GM18951 (cell line): ENCODE results near the gene GCFC2.
A peak's percentile ranks its signal among the peaks of the same experiment; 100 is the strongest.

Experiments
- POLR2A ChIP-seq: IDR thresholded peaks from 4 replicates; pipeline ENCODE4 v1.6.1; 2011; ENCODE audit warnings: mild to moderate bottlenecking; ENCODE audit not compliant: insufficient read length, insufficient read depth; ENCODE audit errors: extremely low read depth
- in situ Hi-C: fragments of 300-500 bp; cut with MboI; formaldehyde crosslinking; loops from one replicate; pipeline ENCODE4 v1.12.0; 2022; ENCODE audit warnings: low sequenced_read_pairs, mixed read lengths, inconsistent platforms; ENCODE audit not compliant: unreplicated experiment

GCFC2 gene

GRCh38 chr2:75666911-75667310, 43.8 kb downstream of the GCFC2 start:
- TF ChIP-seq POLR2A: no peak
- in situ Hi-C loops: no loop called here

DNA sequence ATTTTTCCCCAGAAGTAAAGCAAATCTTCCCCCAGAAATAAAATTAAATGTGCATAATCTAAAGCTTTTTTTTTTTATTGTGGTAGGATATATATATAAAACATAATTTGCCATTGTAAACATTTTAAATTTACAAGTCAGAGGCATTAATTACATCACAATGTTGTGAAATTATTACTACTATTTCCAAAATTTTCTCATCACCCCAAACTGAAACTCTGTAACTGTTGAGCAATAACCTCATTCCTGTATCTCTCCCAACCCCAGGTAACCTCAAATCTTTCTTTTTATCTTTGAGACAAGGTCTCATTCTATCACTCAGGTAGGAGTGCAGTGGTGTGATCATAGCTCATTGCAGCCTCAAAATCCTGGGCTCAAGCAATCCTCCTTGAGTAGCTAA, 52.9 kb downstream of the GCFC2 start:
- no peak for TF ChIP-seq POLR2A
- in situ Hi-C loops: no loop called here

GRCh38 chr2:75656563-75656962, 54.2 kb downstream of the GCFC2 start:
- in situ Hi-C loops: no loop called here
- no peak for TF ChIP-seq POLR2A

DNA sequence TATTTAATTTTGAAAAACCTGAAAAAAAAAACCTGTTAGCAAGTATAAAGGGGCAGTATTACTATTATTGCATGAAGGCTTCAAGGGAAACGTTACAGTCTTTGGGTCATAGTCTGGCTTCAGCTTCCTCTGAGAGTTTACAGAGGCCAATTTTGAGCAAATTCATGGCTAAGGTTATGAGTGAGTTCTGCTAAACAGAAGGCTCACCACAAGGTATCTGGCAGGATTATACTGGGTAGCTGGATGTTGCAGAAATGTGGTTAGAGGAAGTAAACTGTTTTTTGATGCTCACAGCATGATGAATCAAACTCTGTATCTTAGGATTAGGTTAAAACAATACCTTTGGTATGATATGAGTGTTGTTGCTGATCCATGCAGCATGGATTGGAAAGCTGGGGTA, 54.9 kb downstream of the GCFC2 start:
- in situ Hi-C loops: no loop called here
- TF ChIP-seq POLR2A: no peak

DNA sequence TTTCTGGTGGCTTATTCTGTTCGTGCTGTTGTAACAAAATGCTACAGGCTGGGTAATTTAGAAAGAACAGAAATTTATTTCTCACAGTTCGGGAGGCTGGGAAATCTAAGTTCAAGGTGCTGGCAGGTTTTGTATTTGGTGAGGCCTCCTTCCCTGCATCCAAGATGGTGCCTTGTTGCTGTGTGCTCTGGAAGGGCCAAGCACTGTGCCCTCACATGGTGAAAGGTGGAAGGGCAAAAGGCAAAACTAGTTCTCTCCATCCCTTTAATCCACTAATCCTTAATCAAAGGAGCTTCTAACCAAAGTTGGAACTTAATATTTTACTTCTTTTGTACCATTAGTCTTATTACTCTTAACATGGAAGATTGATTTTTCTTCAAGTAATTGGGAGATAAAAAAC, 56.7 kb downstream of the GCFC2 start:
- in situ Hi-C loops: no loop called here
- TF ChIP-seq POLR2A: no peak

DNA sequence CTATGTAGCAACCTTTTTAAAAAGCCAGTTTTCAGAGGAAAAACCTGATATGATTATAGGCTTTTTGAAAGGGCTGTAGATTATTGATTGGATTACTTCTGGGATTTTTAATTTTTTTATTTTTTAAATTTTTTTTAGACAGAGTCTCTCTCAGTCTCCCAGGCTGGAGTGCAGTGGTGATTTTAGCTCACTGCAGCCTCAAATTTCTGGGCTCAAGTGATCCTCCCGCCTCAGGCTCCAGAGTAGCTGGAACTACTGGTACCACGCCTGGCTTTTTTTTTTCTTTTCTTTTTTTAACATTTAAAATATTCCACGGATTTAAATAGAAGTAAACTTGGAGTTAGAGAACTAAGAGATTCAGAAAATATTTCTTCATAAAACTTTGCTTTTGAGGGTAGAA, 62.9 kb downstream of the GCFC2 start:
- no peak for TF ChIP-seq POLR2A
- in situ Hi-C loops: no loop called here

DNA sequence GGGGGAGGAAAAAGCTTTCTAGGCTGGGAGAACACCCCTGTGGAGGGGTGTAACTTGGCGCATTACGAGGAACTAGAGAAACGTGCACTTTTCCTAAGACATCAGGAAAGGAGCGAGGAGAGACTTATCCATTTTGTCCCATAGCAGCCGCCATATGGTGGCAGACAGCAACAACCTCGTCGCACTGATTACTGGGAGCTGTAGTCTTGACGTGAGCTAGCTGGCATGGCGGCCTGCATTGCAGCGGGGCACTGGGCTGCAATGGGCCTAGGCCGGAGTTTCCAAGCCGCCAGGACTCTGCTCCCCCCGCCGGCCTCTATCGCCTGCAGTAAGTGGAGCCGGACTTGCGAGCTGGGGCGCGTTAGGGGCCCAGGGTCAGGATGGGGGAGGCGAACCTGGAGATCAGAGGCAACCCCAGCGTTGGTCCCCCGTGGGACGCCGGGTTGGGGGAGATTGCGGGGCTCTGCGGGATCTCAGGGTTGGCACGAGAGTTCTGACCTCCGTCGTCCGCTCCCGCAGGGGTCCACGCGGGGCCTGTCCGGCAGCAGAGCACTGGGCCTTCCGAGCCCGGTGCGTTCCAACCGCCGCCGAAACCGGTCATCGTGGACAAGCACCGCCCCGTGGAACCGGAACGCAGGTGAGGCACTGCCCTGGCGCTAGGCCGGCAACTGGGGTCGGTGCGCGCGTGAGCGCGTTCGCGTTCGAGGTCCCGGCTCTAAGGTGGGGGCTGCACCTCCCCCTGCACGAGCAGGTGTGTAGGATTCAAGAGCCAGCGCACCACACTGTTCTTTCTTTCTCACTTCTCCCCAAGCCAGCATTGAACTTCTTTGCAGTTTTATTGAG, 63.9 kb downstream of the GCFC2 start, which contains the start of gene MRPL19:
MRPL19 (plus strand) TSS at position 201 of the 843 bp plus-strand sequence; CDS start at position 226, 25 bp downstream.
- in situ Hi-C loops: no loop called here
- peak; percentile 60 for TF ChIP-seq POLR2A

DNA sequence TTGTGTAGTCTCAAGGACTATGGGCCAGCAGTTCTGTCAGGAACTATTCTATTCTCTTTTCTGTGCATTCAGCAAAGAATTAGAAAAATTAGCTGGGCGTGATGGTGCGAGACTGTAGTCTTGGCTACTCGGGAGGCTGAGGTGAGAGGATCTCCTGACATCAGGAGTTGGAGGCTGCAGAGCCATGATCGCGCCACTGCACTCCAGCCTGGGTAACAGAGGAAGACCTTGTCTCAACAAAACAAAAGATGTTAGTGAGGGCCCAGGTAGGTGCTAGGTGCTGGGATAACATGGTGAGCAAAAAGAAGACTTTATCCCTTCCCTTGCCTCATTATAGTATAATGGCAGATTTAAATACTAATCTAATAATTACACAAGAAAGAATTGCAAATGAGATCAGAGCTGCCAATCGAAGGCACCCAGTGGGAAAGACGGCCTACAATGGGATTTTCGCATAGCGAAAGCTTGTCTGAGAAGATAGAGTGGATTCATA, 64.6 kb downstream of the GCFC2 start:
- no peak for TF ChIP-seq POLR2A
- in situ Hi-C loops: no loop called here

GRCh38 chr2:75645643-75646042, 65.1 kb downstream of the GCFC2 start:
- in situ Hi-C loops: no loop called here

GRCh38 chr2:75643980-75644379, 66.7 kb downstream of the GCFC2 start:
- TF ChIP-seq POLR2A: no peak
- in situ Hi-C loops: no loop called here

More at GRCh38 chr2:75645643-75646042, 65.1 kb downstream of the GCFC2 start:
- TF ChIP-seq POLR2A: no peak

GRCh38 chr2:75641587-75641986, 69.1 kb downstream of the GCFC2 start:
- TF ChIP-seq POLR2A: no peak
- in situ Hi-C loops: no loop called here

DNA sequence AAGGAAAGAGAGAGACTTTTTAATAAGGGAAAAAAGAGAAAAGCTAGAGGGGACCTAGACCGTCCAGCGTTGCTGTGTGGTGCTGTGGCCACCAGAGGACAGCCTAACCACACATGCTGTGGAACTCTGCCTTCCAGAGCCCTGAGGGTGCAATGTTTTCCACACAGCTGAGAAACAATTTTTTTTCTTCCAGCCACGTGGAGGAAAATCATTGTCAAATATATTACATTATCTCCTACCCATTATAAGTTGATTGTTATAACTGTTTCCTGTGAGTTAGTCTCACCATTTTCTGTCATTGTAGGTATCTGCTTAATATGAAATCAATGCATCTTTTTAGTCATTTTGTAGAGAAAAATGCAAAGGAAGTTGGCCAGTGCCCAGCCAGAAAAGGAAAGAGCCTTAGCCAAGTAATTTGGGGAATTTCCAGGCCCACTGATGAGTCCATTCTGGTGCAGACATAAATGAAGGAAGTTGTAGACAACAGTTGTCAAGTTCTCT, 70.0 kb downstream of the GCFC2 start:
- in situ Hi-C loops: no loop called here

GRCh38 chr2:75637568-75637967, 73.1 kb downstream of the GCFC2 start:
- TF ChIP-seq POLR2A: no peak
- in situ Hi-C loops: no loop called here

More for the DNA sequence above, 70.0 kb downstream of the GCFC2 start:
- no peak for TF ChIP-seq POLR2A

- in situ Hi-C loops: no loop called here
- no peak for TF ChIP-seq POLR2A
Measured at GRCh38 chr2:75634945-75635344, 75.8 kb downstream of the GCFC2 start.
